GM21529 (cell line): Measurements from ENCODE around the gene OXTR.

Experiments
- ATAC-seq: cut with Tn5 transposase; IDR thresholded peaks from one replicate; pipeline ENCODE4 v1.9.1; 2021; ENCODE audit not compliant: unreplicated experiment

Gene OXTR

DNA sequence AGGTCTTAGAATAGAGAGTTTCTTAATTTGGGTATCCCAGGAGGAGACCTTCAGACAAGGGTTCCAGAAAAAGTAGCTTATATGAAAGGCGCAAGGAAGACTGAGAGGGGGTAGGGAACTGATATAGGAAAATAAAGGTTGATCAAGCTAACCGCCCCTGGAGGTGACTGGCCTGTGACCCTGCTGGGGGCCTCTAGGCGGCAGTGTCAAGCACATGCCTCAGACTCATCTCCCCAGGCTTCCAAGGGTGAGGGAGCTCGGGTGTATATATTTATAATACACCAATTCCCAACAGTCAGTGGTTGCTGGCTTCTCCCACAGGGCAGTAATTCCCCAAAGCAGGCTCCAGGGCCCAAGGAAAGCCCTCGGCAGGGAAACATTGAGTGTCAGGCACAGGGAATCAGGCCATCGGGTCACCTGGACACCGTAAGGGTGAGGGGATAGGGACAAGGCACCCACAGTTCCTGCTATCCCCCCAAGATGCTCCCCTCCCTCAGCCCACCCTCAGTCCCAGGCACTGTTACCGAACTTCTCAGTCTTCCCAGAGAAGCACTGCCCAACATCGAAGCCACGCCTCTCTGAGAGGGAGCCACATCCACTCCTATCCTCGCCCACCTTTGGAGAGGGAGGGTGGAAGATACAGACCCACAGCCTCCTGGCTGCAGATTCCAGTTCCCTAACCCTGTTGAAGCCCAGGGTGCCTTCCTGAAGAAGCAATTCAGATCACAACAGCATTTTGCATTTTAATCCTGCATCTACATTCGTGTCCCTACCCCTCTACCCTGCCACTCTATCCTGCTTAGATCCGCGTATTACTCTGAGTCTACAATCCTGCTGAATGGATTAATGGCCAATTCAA is 55.3 kb downstream of the OXTR start:
- no peak for ATAC-seq

DNA sequence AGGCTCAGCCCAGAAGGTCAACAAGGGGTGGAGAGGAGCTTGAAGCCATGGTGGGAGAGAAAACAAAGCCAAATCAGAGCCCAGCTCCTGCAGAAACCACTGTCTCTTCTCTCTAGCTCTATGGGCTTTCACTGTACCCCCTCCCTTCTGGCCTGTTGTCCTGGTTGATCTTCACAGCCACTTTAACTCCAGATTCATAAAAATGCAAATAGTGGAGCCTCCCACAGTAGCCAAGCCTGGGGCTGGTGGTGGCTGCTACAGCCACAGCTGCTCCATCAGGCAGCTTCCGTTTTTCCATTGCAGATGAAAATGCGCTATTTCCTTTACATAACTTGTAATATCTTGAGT is 56.5 kb downstream of the OXTR start:
- no peak for ATAC-seq

DNA sequence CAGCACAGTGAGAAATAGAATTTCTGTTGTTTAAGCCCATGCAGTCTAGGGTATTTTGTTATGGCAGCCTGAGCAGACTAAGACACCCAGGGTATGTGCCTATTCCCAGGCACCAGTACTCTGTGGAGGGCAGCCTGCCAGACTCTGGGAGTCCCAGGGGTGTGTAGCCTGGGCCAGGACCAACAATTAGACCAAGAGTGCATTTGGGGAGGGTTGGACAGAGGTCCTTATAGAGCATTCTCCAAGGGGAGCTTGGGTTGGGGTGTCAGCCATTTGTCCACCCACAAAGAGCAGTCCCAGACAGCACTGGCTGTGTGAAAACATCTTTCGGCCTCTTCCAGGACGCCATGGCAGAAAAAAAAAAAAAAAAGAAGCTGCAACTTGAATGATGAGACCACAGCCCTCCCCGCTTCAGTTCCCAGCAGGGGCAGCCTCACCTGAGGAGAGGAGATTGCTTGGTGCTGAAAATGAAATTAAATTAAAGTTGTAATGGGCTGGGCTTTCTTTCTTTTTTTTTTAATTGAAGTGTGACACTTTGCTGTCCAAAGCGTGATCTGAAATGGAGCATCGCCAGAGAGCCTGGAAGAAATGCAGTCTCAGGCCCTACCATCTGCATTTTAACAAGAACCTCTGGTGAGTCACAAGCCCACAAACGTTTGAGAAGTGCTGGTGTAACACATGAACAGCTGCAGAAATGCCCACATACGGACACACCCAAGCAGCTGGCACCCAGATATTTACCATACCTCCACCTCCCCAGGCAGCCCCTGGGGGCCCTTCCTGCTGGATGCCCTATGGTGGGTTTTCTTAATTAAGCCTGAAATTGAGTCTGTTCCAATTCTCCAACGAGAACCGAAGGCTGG is 57.1 kb downstream of the OXTR start:
- no peak for ATAC-seq

GRCh38 chr3:8709801-8710507 is 59.5 kb downstream of the OXTR start:
- ATAC-seq = no peak

- ATAC-seq = no peak
Observed at GRCh38 chr3:8709287-8709686, 60.1 kb downstream of the OXTR start.

DNA sequence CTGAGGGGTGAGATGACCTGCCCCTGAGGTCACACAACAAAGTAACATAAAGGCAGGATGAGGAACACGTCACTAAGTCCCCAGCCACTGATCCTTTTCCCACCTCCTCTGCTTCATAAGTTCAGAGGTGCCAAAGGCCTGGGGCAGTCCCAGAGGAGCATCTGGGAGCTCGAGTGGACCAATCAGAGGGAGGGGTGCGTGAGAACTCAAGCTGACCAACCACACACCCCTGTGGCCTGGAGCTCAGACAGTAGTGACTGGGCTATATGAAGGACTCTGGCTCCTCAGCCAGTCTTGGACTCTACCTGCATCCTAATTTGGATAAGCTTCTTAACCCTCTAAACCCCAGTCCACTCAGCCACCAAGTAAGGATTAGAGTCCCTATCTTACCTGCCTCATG is 63.8 kb downstream of the OXTR start:
- ATAC-seq = no peak

- no peak for ATAC-seq
Observed at GRCh38 chr3:8702560-8702959, 66.9 kb downstream of the OXTR start.
